Measurements from ENCODE around the gene DOLPP1. TPM values are rescaled to one million over a fixed set of nuclear protein-coding genes. Genes with fewer than 3 reads are reported as not detected.

Gene DOLPP1
- total and polyA plus RNA-seq, 2 of the 13 experiments (the other 11 are each of a cell fraction or from before 2014, with no cell fraction given): 21.0 to 34.1 TPM

- TF ChIP-seq ZNF670 (CRISPR knock-in tag; IDR thresholded peaks at IDR 0.05; ENCODE audit: borderline replicate concordance) (peak; percentile 58; the same call in 1 of the 2 replicates), SMC3 (IDR thresholded peaks at IDR 0.05; ENCODE audit: low read length) (peak; percentile 24; the same call in 1 of the 2 replicates), TCF7 (IDR thresholded peaks at IDR 0.05; ENCODE audit: low read depth) (peak; percentile 28; the same call in 1 of the 2 replicates), ZNF276 (CRISPR knock-in tag; IDR thresholded peaks at IDR 0.05; ENCODE audit: low read depth) (0 out of 2 replicates have a peak, but pooled peaks have one; percentile 68), TFE3 (CRISPR knock-in tag; IDR thresholded peaks at IDR 0.05) (peak; percentile 64; the same call in 1 of the 2 replicates), ZNF33B (CRISPR knock-in tag; IDR thresholded peaks at IDR 0.05) (peak; percentile 83; the same call in 1 of the 2 replicates), AHR (CRISPR knock-in tag; IDR thresholded peaks at IDR 0.05) (no peak), ZFX (CRISPR knock-in tag; IDR thresholded peaks at IDR 0.05; ENCODE audit: low read depth) (peak; percentile 93), MIXL1 (CRISPR knock-in tag; IDR thresholded peaks at IDR 0.05) (peak; percentile 58; the same call in 1 of the 2 replicates), HES4 (CRISPR knock-in tag; IDR thresholded peaks at IDR 0.05; ENCODE audit: borderline replicate concordance) (no peak), ZNF773 (CRISPR knock-in tag; IDR thresholded peaks at IDR 0.05; ENCODE audit: borderline replicate concordance) (no peak), ZNF317 (CRISPR knock-in tag; IDR thresholded peaks at IDR 0.05) (peak; percentile 89), SAP130 (CRISPR knock-in tag; IDR thresholded peaks at IDR 0.05; ENCODE audit: low read depth) (peak; percentile 86), ZNF496 (CRISPR knock-in tag; IDR thresholded peaks at IDR 0.05; ENCODE audit: insufficient replicate concordance) (no peak), ZBTB43 (CRISPR knock-in tag; conservative IDR thresholded peaks at IDR 0.05) (peak; percentile 52; the same call in 1 of the 2 replicates), EP300 (IDR thresholded peaks at IDR 0.05; ENCODE audit: low read depth in 2 of 2, low read length in 2 of 2) (peak in 1 of 2 experiments; percentile 21; a peak in 1 of 4 replicates), EP300 (CRISPR knock-in tag; IDR thresholded peaks at IDR 0.05; ENCODE audit: borderline replicate concordance) (peak; percentile 47; the same call in 1 of the 2 replicates), RCOR2 (CRISPR knock-in tag; IDR thresholded peaks at IDR 0.05) (peak; percentile 65), PAXIP1 (CRISPR knock-in tag; conservative IDR thresholded peaks at IDR 0.05) (peak; percentile 91), NFIC (IDR thresholded peaks at IDR 0.05; ENCODE audit: low read length) (no peak)
These were observed 16.4 kb upstream of the DOLPP1 start (continued) for GRCh38 chr9:129064499-129064908.

Data from HepG2 (cell line).